Osteocyte (in vitro differentiated cells): ENCODE results near the gene ATXN1. TPM values are rescaled to one million over a fixed set of nuclear protein-coding genes. Genes with fewer than 3 reads are reported as not detected.

ENCODE experiments used
- DNase-seq: peaks from one replicate; pipeline ENCODE4 v3.0.0; 2021; ENCODE audit warnings: mixed read lengths; ENCODE audit not compliant: unreplicated experiment; ENCODE audit errors: extremely low spot score
- H3K27ac Mint-ChIP-seq: one replicate; pipeline ENCODE4 v1.8.0; 2021; ENCODE audit warnings: mild to moderate bottlenecking, mixed read lengths; ENCODE audit not compliant: unreplicated experiment
- H3K27me3 Mint-ChIP-seq: one replicate; pipeline ENCODE4 v1.8.0; 2021; ENCODE audit warnings: mixed read lengths; ENCODE audit not compliant: unreplicated experiment
- H3K36me3 Mint-ChIP-seq: one replicate; pipeline ENCODE4 v1.8.0; 2021; ENCODE audit warnings: mixed read lengths; ENCODE audit not compliant: unreplicated experiment
- H3K4me1 Mint-ChIP-seq: one replicate; pipeline ENCODE4 v1.8.0; 2021; ENCODE audit warnings: mixed read lengths; ENCODE audit not compliant: unreplicated experiment
- H3K4me3 Mint-ChIP-seq: one replicate; pipeline ENCODE4 v1.8.0; 2021; ENCODE audit warnings: mild to moderate bottlenecking, moderate library complexity, mixed read lengths; ENCODE audit not compliant: unreplicated experiment
- H3K9me3 Mint-ChIP-seq: one replicate; pipeline ENCODE4 v1.8.0; 2021; ENCODE audit warnings: mixed read lengths; ENCODE audit not compliant: unreplicated experiment
- CTCF ChIP-seq: fragments of 200-600 bp; sonication (generic); IDR thresholded peaks from 2 replicates; pipeline ENCODE4 v1.5.0; 2021; ENCODE audit warnings: antibody characterized with exemption, mild to moderate bottlenecking, moderate library complexity
- total RNA-seq: library from RNA; stranded (reverse); gene quantifications from 2 replicates; pipeline ENCODE4 v1.2.1, GENCODE V29; 2021

Gene ATXN1
- total RNA-seq, 1 donor from 2014 or later, result 54.4 TPM

- Mint-ChIP-seq H3K27ac (peak overlapping the region; percentile 9), H3K36me3 (peaks cover 11% of the 10 kb centered on the region), H3K9me3 (no peaks in the 10 kb centered on the region), H3K4me1 (peaks cover 33% of the 10 kb centered on the region), H3K4me3 (no peak overlapping the region), H3K27me3 (no peaks in the 10 kb centered on the region)
- TF ChIP-seq CTCF, result peak; percentile 68
- no peak for DNase-seq
Measured at GRCh38 chr6:16514249-16514648, 247.0 kb downstream of the ATXN1 start.

- TF ChIP-seq CTCF, result no peak
- H3K9me3 Mint-ChIP-seq, result no peaks in the 10 kb centered on the region
- peaks cover 30% of the 10 kb centered on the region for H3K4me1 Mint-ChIP-seq
- no peak for DNase-seq
- H3K4me3 Mint-ChIP-seq, result no peak overlapping the region
- H3K27me3 Mint-ChIP-seq, result no peaks in the 10 kb centered on the region
- no peak overlapping the region for H3K27ac Mint-ChIP-seq
- H3K36me3 Mint-ChIP-seq, result peaks cover 1% of the 10 kb centered on the region
Measured at GRCh38 chr6:16512544-16513290, 248.5 kb downstream of the ATXN1 start.

GRCh38 chr6:16511723-16512489, 249.4 kb downstream of the ATXN1 start:
- H3K9me3 Mint-ChIP-seq, result no peaks in the 10 kb centered on the region
- H3K27me3 Mint-ChIP-seq, result no peaks in the 10 kb centered on the region
- TF ChIP-seq CTCF, result no peak
- no peaks in the 10 kb centered on the region for H3K36me3 Mint-ChIP-seq
- no peak overlapping the region for H3K4me3 Mint-ChIP-seq
- H3K27ac Mint-ChIP-seq, result peak overlapping the region; percentile 35
- H3K4me1 Mint-ChIP-seq, result peaks cover 30% of the 10 kb centered on the region
- DNase-seq, result no peak

- no peaks in the 10 kb centered on the region for H3K9me3 Mint-ChIP-seq
- no peak overlapping the region for H3K4me3 Mint-ChIP-seq
- TF ChIP-seq CTCF, result peak; percentile 73
- no peak overlapping the region for H3K27ac Mint-ChIP-seq
- DNase-seq, result no peak
- no peaks in the 10 kb centered on the region for H3K27me3 Mint-ChIP-seq
- H3K4me1 Mint-ChIP-seq, result peaks cover 36% of the 10 kb centered on the region
- H3K36me3 Mint-ChIP-seq, result no peaks in the 10 kb centered on the region
Measured at GRCh38 chr6:16511040-16511660, 250.1 kb downstream of the ATXN1 start.

- no peak for TF ChIP-seq CTCF
- H3K4me3 Mint-ChIP-seq, result no peak overlapping the region
- H3K9me3 Mint-ChIP-seq, result no peaks in the 10 kb centered on the region
- H3K36me3 Mint-ChIP-seq, result no peaks in the 10 kb centered on the region
- DNase-seq, result no peak
- no peaks in the 10 kb centered on the region for H3K27me3 Mint-ChIP-seq
- peaks cover 44% of the 10 kb centered on the region for H3K4me1 Mint-ChIP-seq
- no peak overlapping the region for H3K27ac Mint-ChIP-seq
Measured at GRCh38 chr6:16510245-16510644, 251.0 kb downstream of the ATXN1 start.
